Erythroblast (primary cell): Measurements from ENCODE around the gene CAMK1D.

Experiments
- GATA1 ChIP-seq: IDR thresholded peaks from 2 replicates; pipeline ENCODE4 v1.6.1; 2011; ENCODE audit warnings: low read depth, mild to moderate bottlenecking, control low read depth, low read length, moderate library complexity
- POLR2A ChIP-seq: IDR thresholded peaks from 2 replicates; pipeline ENCODE4 v1.6.1; 2011; ENCODE audit warnings: mild to moderate bottlenecking, low read length

GRCh38 chr10:12749760-12750478 is 400.6 kb downstream of the CAMK1D start:
- TF ChIP-seq POLR2A, result no peak
- no peak for TF ChIP-seq GATA1
